GM12872 (cell line): ENCODE data around the gene LRRTM3.

Source experiments
- TF ChIP-seq, protein P1 (sequence below): IDR thresholded peaks from 3 replicates; pipeline ENCODE4 v1.5.1; 2011; ENCODE audit warnings: low read depth, mild to moderate bottlenecking, low read length, moderate library complexity; ENCODE audit not compliant: insufficient read depth

The LRRTM3 gene

DNA sequence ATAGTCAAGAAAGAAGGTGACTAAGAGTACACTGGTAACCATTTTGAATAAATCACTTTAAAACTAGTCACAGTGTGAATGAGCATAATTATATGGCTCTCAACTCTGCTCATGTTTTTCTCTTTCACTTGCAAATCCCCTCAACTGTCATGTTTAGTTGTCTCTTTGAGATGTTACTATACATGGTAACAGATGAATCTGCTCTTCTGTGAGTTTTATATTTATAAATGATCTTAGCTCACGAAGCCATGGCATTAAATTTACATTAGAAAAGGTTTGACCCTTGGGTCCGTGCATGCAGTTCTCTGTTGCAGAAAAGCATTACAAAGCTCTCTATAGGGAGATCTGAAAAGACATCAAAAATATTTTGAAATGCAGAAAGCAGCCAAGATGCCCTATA lies 33.0 kb upstream of the LRRTM3 start:
- TF ChIP-seq, protein P1, sequence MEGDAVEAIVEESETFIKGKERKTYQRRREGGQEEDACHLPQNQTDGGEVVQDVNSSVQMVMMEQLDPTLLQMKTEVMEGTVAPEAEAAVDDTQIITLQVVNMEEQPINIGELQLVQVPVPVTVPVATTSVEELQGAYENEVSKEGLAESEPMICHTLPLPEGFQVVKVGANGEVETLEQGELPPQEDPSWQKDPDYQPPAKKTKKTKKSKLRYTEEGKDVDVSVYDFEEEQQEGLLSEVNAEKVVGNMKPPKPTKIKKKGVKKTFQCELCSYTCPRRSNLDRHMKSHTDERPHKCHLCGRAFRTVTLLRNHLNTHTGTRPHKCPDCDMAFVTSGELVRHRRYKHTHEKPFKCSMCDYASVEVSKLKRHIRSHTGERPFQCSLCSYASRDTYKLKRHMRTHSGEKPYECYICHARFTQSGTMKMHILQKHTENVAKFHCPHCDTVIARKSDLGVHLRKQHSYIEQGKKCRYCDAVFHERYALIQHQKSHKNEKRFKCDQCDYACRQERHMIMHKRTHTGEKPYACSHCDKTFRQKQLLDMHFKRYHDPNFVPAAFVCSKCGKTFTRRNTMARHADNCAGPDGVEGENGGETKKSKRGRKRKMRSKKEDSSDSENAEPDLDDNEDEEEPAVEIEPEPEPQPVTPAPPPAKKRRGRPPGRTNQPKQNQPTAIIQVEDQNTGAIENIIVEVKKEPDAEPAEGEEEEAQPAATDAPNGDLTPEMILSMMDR = no peak

DNA sequence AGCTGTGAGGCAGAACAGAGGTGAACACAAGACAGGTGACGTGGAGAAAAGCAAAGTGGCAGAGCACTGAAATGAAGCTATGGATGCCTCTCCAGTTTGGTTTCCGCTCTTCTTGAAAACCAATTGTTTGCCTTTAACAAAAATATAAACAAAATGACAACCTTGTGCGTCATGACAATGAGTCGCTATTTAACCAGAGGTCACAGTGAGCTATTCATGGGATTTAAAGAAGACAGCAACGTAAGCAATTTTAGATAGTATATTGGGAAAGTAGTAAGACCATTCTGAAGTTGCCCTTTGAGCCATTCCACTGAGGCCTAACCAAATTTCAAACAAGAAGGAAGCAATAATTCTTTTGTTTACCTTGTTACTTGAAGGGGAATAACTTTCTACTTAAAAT lies 15.2 kb upstream of the LRRTM3 start:
- TF ChIP-seq, protein P1 = no peak

DNA sequence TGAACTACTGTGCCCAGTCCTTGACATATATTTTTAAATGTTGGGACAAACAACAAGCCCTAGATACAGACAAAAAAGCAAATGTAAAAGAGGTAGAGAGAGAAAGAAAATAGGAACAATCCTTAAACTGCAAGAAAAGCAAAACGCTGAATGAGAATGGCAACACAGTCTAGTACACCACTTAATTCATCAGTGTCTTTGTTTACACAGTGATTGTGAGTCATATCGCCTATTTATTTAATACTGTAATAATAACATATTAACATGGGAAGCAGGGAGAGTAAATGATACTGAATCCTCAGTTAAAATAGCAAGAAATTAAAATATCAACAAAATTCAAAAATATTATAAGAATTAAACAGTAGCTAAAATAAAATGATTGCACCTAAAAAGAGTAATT lies 9.8 kb upstream of the LRRTM3 start:
- TF ChIP-seq, protein P1 = no peak

DNA sequence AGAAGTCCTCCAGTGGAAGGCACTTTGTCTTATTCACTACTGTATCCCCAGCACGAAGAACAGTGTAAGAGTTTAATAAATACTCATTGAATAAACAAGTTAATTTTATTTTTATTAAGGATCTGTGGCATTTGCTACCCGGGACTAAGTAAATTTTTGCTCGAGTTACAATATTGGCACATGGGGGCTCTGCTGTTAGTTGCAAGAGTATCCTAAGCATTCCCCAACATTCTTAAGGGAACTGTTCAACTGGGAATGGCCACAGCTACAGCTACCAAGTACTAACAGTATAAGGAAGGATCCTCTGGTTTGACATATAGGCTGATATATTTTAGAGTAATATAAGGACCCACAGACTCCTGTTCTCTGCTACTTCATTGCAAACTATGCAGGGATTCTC lies 8.7 kb upstream of the LRRTM3 start:
- TF ChIP-seq, protein P1 = no peak

DNA sequence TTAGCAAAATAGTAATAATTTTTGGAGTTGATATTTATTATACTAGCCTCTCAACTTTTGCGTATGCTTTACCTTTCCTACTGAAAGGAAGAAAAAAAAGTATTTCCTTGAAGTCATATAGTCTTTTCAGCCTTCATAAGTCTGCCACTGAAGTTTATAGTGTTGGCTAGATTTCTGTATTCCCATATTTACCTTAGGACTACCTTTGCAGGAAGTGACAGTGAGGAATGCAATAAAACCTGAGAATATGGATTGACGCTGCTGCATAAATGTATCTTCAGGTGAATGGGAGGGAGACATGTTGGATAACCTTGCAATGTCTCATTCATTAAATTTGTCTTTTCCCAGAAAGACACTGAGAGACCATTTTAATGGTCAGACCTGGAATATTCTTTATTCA lies 6.6 kb upstream of the LRRTM3 start:
- TF ChIP-seq, protein P1 = no peak

DNA sequence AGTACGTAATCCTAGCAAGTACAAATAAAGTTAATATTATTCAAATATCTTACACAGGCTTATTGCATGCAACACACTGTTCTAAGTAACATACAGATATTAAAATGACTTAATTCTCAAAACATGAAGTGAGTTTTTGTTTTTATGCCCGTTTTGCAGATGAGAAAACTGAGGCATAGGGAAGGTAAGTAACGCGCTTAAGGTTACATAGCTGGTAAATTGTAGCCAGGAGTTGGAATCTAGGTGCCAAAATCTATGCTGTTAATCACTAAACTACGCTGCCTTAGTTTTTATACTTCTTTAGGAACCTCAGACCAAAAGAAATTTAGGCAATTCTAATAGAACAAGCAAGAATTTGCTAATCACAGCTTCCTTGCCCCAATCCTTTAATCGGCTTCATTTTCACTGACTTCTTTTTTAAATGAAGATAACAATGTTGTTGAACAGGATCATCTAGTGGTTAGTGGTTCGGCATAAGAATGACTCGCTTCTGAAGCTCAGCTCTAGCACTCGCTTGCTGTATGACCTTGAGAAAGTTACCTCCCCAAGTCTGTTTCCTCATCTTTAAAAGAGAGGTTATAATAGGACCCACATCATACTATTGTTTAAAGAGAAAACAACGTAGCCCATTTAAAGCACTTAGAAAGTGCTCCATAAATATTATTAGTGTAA lies 1.0 kb upstream of the LRRTM3 start:
- TF ChIP-seq, protein P1 = no peak

DNA sequence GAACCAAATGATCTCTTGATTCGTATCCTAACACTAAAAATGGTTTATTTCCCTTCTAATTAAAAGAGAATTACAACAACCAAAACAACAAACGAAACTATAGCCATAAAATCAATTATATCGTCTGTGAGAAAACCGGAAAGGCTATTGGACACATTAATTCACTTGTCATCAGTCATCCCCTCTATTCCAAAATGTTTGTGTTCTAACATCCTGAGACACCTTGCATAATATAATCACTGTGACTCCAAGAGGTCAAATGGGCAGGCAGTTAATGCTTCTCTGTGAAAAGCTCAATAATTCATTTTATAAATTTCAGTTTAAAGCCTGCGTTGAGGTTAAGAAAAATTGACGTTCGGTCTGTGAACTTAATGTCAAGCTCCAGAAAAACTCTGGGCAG lies 463 bp upstream of the LRRTM3 start:
- TF ChIP-seq, protein P1 = no peak
